ENCODE data around the gene LRRC3.

LRRC3 gene

DNA sequence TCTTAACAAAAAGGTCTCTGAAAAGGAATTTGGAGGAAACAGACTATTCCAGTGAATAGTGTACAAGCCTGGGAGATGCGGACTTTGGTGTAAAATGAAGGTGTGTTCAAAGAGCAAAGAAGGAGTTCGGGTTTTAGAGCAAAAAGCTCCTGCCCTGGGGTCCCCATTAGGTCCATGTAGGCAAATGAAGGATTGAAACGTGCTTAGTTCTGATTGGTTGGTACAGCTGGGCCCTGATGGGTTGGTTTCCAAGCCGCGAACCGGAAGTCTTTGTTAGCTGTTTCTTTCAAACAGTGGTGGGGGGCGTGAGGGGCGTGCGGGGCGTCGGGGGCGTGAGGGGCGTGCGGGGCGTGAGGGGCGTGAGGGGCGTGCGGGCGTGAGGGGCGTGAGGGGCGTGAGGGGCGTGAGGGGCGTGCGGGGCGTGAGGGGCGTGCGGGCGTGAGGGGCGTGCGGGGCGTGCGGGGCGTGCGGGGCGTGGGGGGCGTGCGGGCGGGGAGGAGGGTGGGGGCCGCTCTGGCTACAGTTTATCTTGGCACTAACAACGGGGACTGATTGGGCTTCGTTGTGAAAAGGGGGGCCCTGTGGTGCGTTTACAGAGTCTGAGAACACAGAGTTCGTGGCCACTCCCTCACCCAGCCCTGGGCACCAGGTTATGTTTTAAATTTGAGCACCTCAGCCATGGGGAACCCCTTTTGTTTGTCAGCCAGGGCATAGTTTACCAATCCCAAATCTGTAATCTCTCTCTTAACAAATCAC is 29.4 kb downstream of the LRRC3 start:
- TF ChIP-seq, protein P1, sequence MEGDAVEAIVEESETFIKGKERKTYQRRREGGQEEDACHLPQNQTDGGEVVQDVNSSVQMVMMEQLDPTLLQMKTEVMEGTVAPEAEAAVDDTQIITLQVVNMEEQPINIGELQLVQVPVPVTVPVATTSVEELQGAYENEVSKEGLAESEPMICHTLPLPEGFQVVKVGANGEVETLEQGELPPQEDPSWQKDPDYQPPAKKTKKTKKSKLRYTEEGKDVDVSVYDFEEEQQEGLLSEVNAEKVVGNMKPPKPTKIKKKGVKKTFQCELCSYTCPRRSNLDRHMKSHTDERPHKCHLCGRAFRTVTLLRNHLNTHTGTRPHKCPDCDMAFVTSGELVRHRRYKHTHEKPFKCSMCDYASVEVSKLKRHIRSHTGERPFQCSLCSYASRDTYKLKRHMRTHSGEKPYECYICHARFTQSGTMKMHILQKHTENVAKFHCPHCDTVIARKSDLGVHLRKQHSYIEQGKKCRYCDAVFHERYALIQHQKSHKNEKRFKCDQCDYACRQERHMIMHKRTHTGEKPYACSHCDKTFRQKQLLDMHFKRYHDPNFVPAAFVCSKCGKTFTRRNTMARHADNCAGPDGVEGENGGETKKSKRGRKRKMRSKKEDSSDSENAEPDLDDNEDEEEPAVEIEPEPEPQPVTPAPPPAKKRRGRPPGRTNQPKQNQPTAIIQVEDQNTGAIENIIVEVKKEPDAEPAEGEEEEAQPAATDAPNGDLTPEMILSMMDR (IDR thresholded peaks at IDR 0.05), result no peak
- Mint-ChIP-seq H3K4me1 (peaks cover 23% of the 10 kb centered on the region), H3K36me3 (ENCODE audit: low read depth) (no peaks in the 10 kb centered on the region), H3K9me3 (peaks cover 12% of the 10 kb centered on the region), H3K27ac (peak overlapping the region; percentile 36), H3K4me3 (peak overlapping the region; percentile 80), H3K27me3 (ENCODE audit: low read depth, poor library complexity) (peaks cover 4% of the 10 kb centered on the region)
- DNase-seq, result no peak

DNA sequence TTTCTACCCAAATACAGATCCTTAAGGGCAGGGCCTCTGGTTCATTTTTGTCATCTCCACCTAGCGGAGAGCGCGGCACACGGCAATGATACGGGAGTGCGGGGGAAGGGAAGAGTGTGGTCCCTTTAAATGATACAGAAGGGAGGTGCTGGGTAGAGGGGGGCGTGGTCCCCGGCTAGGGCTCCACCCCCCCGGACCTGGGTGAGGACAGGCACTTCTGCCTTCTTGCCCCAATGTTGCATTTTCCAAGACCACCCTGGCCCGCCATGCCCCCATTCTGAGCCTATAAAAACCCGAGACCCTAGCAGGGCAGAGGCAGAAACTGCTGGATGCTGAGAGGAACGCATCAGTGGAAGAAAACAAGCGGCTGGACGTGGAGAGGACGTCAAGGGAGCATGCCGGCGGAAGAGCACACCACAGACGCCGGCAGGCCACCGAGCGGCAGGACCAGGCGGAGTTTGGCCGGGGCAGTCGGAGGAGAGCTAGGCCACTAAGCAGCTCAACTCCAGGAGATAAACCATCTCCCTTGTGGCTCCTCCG is 30.0 kb downstream of the LRRC3 start:
- peak overlapping the region; percentile 54 for H3K27ac Mint-ChIP-seq
- peaks cover 23% of the 10 kb centered on the region for H3K4me1 Mint-ChIP-seq
- peak overlapping the region; percentile 80 for H3K4me3 Mint-ChIP-seq
- H3K36me3 Mint-ChIP-seq (ENCODE audit: low read depth), result peaks cover 6% of the 10 kb centered on the region
- TF ChIP-seq, protein P1 (IDR thresholded peaks at IDR 0.05), result peak; percentile 44
- peak; percentile 57 for DNase-seq
- peaks cover 4% of the 10 kb centered on the region for H3K27me3 Mint-ChIP-seq (ENCODE audit: low read depth, poor library complexity)
- H3K9me3 Mint-ChIP-seq, result peaks cover 17% of the 10 kb centered on the region

DNA sequence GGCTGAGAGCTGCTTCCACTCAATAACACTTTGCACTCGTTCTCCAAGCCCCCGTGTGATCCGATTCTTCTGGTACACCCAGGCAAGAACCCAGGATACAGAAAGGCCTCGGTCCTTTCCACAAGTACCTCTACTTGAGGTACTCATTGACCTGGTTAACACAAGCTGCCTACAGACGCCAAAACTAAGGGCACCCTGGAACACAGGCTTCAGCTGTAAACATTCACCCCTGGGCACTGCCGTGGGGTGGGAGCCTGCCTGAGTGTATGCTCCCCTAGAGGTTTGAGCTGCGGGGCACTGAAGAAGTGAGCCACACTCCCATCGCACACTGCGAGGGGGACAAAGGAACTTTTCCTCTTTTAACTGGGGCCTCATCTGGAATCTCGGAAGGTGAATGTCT is 30.5 kb downstream of the LRRC3 start:
- Mint-ChIP-seq H3K4me3 (peak overlapping the region; percentile 80), H3K27me3 (ENCODE audit: low read depth, poor library complexity) (peaks cover 4% of the 10 kb centered on the region), H3K4me1 (peaks cover 23% of the 10 kb centered on the region), H3K27ac (no peak overlapping the region), H3K36me3 (ENCODE audit: low read depth) (peaks cover 8% of the 10 kb centered on the region), H3K9me3 (peaks cover 18% of the 10 kb centered on the region)
- DNase-seq, result no peak
- TF ChIP-seq, protein P1 (IDR thresholded peaks at IDR 0.05), result no peak

DNA sequence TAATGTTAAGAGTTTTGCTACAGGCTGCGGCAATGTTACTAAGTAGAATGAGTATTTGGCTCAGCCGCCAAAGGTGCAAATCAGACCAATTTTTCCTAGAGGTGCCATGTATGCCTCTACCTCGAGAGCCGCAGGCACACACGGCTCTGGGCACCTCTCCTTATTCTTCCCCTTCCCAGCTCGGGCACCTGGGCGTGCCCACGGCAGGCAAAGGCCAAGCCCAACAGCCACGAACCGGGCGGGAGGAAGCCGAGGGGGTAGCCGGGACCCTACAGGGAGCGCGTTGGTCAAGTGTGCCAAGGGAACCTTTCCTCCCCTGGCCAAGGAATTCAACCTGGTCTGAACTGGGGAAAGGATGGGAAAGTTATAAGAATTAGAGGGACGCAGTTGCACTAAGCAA is 31.0 kb downstream of the LRRC3 start:
- no peak for DNase-seq
- TF ChIP-seq, protein P1 (IDR thresholded peaks at IDR 0.05), result no peak
- Mint-ChIP-seq H3K9me3 (peaks cover 21% of the 10 kb centered on the region), H3K27me3 (ENCODE audit: low read depth, poor library complexity) (peaks cover 4% of the 10 kb centered on the region), H3K4me1 (peaks cover 23% of the 10 kb centered on the region), H3K27ac (peak overlapping the region; percentile 68), H3K36me3 (ENCODE audit: low read depth) (peaks cover 11% of the 10 kb centered on the region), H3K4me3 (peak overlapping the region; percentile 80)

DNA sequence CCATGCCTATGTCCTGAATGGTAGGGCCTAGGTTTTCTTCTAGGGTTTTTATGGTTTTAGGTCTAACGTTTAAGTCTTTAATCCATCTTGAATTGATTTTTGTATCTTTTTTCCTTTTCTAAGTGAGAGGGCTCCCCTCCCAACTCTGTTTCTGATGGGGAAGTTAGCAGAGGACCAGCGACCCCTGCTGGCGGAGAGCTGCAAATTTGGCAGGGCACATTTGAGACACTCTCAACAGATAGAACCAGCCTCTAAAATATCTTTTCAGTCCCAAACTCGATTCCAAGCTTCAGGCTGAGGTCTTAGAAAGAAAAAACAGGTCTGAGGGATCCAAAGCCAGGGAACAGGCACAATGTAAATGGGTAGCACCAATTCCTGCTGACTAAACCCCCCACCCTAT is 32.5 kb downstream of the LRRC3 start:
- TF ChIP-seq, protein P1 (IDR thresholded peaks at IDR 0.05), result peak; percentile 40
- H3K4me1 Mint-ChIP-seq, result peaks cover 14% of the 10 kb centered on the region
- no peak overlapping the region for H3K4me3 Mint-ChIP-seq
- DNase-seq, result no peak
- peaks cover 25% of the 10 kb centered on the region for H3K36me3 Mint-ChIP-seq (ENCODE audit: low read depth)
- peaks cover 35% of the 10 kb centered on the region for H3K9me3 Mint-ChIP-seq
- H3K27ac Mint-ChIP-seq, result no peak overlapping the region
- H3K27me3 Mint-ChIP-seq (ENCODE audit: low read depth, poor library complexity), result peaks cover 6% of the 10 kb centered on the region

DNA sequence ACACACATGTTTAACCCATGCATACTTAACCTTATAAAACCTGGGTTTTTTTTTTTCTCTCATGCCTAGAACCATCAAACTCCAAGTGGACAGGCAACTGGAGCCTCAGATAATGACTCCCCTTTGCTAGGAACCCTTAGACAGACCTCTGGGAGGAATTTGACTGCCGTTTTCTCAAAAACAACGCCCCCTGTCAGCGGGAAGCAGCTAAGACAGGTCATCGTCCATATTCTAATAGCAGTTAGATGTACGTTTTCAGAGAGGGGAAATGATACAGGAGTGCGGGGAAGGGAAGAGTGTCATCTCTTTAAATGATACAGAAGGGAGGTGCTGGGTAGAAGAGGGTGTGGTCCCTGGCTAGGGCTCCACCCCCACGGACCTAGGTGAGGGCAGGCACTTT is 34.7 kb downstream of the LRRC3 start:
- Mint-ChIP-seq H3K36me3 (ENCODE audit: low read depth) (peaks cover 33% of the 10 kb centered on the region), H3K27ac (no peak overlapping the region), H3K4me1 (peaks cover 4% of the 10 kb centered on the region), H3K27me3 (ENCODE audit: low read depth, poor library complexity) (peaks cover 6% of the 10 kb centered on the region), H3K9me3 (peaks cover 50% of the 10 kb centered on the region), H3K4me3 (no peak overlapping the region)
- DNase-seq, result no peak
- TF ChIP-seq, protein P1 (IDR thresholded peaks at IDR 0.05), result no peak
